NCI-H146 treated with DMSO at 0.1 percent for 48 hours (cell line): ENCODE measurements around the gene MPZ.
"Not testable (repeated sequence)": the region's sequence is repeated elsewhere in the genome, so short reads cannot be mapped to it uniquely, and the experiment has no call there.

Experiments
- DNase-seq: peaks from one replicate; lab custom pipeline; 2025; ENCODE audit not compliant: unreplicated experiment; lab: John Stamatoyannopoulos, UW

The MPZ gene

GRCh38 chr1:161258439-161259344 lies 51.1 kb downstream of the MPZ start, which contains the start of gene PCP4L1:
TSS of gene PCP4L1 (plus strand) at chr1:161258745. CDS start at chr1:161258975, 230 bp downstream.
- peak; percentile 70 for DNase-seq

- not testable (repeated sequence) for DNase-seq
These were observed 52.7 kb downstream of the MPZ start for GRCh38 chr1:161257109-161257508.

GRCh38 chr1:161255955-161256520 lies 53.7 kb downstream of the MPZ start:
- DNase-seq = not testable (repeated sequence)

GRCh38 chr1:161255302-161255701 lies 54.5 kb downstream of the MPZ start:
- not testable (repeated sequence) for DNase-seq
